Activated CD8-positive, alpha-beta memory T cell treated with anti-CD3 and anti-CD28 coated beads for 4 hours (primary cell): ENCODE data around the gene GPRIN3.
"Not testable (repeated sequence)": the region's sequence is repeated elsewhere in the genome, so short reads cannot be mapped to it uniquely, and the experiment has no call there.

Experiments
- DNase-seq, 2 donors: peaks; one replicate each; pipeline ENCODE4 v3.0.0-alpha.2; 2020; ENCODE audit warnings: low read depth in 2 of 2

Gene GPRIN3

GRCh38 chr4:89312066-89312465 is 4.5 kb upstream of the GPRIN3 start:
- no peak for DNase-seq

- DNase-seq: no peak
These were observed 3.8 kb upstream of the GPRIN3 start for GRCh38 chr4:89311433-89311832.

GRCh38 chr4:89309154-89309553 is 1.6 kb upstream of the GPRIN3 start:
- not testable (repeated sequence) for DNase-seq

- DNase-seq: no peak
These were observed 531 bp upstream of the GPRIN3 start for GRCh38 chr4:89308161-89308500.

- DNase-seq: no peak
These were observed 488 bp downstream of the GPRIN3 start for GRCh38 chr4:89307178-89307445.

- no peak for DNase-seq
These were observed 968 bp downstream of the GPRIN3 start for GRCh38 chr4:89306486-89307177.

GRCh38 chr4:89305712-89306437 is 1.7 kb downstream of the GPRIN3 start:
- no peak for DNase-seq

GRCh38 chr4:89305028-89305427 is 2.6 kb downstream of the GPRIN3 start:
- DNase-seq: no peak

GRCh38 chr4:89303814-89304388 is 3.7 kb downstream of the GPRIN3 start:
- no peak for DNase-seq

GRCh38 chr4:89303177-89303576 is 4.4 kb downstream of the GPRIN3 start:
- no peak for DNase-seq

- DNase-seq: no peak
These were observed 5.7 kb downstream of the GPRIN3 start for GRCh38 chr4:89301902-89302301.

- DNase-seq: no peak
These were observed 6.6 kb downstream of the GPRIN3 start for GRCh38 chr4:89301003-89301402.

- DNase-seq: no peak
These were observed 7.1 kb downstream of the GPRIN3 start for GRCh38 chr4:89300499-89300898.

GRCh38 chr4:89300060-89300459 is 7.5 kb downstream of the GPRIN3 start:
- no peak for DNase-seq

- DNase-seq: no peak
These were observed 8.3 kb downstream of the GPRIN3 start for GRCh38 chr4:89299153-89299791.

GRCh38 chr4:89298788-89299152 is 8.8 kb downstream of the GPRIN3 start:
- no peak for DNase-seq

- no peak for DNase-seq
These were observed 9.4 kb downstream of the GPRIN3 start for GRCh38 chr4:89298155-89298554.

- DNase-seq: no peak
These were observed 10.7 kb downstream of the GPRIN3 start for GRCh38 chr4:89296896-89297295.

GRCh38 chr4:89296399-89296798 is 11.2 kb downstream of the GPRIN3 start:
- DNase-seq: no peak

GRCh38 chr4:89295415-89295927 is 12.1 kb downstream of the GPRIN3 start:
- no peak for DNase-seq

GRCh38 chr4:89294573-89295269 is 12.9 kb downstream of the GPRIN3 start:
- DNase-seq: no peak

- no peak for DNase-seq
These were observed 14.3 kb downstream of the GPRIN3 start for GRCh38 chr4:89293299-89293698.
